Choroid plexus epithelial cell (primary cell): ENCODE measurements around the gene MAB21L2.
A peak's percentile ranks its signal among the peaks of the same experiment; 100 is the strongest.

Source experiments
- DNase-seq: peaks from one replicate; pipeline ENCODE4 v3.0.0-alpha.2; 2010; ENCODE audit warnings: low read depth
- H3K4me3 ChIP-seq: 2 replicates; pipeline ENCODE4 v1.5.1; 2011; ENCODE audit warnings: low read depth, mild to moderate bottlenecking, control low read depth, low read length, moderate library complexity
- CTCF ChIP-seq: conservative IDR thresholded peaks from 2 replicates; pipeline ENCODE4 v1.5.1; 2011; ENCODE audit warnings: low read depth, mild to moderate bottlenecking, control low read depth, inconsistent platforms, low read length, moderate library complexity

MAB21L2 gene

DNA sequence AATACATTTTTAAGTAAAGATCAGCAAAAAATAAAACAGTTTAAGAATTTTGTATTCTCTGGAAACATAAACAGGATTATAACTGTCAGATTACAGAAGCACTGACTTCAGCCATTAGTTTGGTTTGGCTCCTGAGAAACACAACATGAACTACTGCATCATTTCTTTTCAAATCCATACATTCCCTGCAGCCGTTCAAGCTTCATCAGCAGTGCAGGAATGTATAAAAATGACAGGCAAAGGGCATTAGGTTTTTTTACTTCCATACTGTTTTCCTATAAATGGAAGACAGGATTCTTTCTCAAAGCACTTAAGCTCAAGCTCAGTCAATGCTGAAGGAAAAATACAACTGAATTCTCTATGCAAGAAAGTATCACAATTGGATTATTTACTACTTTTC is 4.2 kb upstream of the MAB21L2 start:
- H3K4me3 ChIP-seq, result no peak overlapping the region
- TF ChIP-seq CTCF, result no peak
- no peak for DNase-seq

GRCh38 chr4:150578745-150579501 is 3.0 kb upstream of the MAB21L2 start:
- peak; percentile 57 for DNase-seq
- TF ChIP-seq CTCF, result no peak
- peak overlapping the region; percentile 70 for H3K4me3 ChIP-seq

GRCh38 chr4:150579551-150580234 is 2.3 kb upstream of the MAB21L2 start:
- peak overlapping the region; percentile 70 for H3K4me3 ChIP-seq
- TF ChIP-seq CTCF, result no peak
- DNase-seq, result peak; percentile 46

- TF ChIP-seq CTCF, result no peak
- H3K4me3 ChIP-seq, result peak overlapping the region; percentile 70
- no peak for DNase-seq
Measured at GRCh38 chr4:150580306-150580705, 1.6 kb upstream of the MAB21L2 start.

- no peak for DNase-seq
- no peak for TF ChIP-seq CTCF
- H3K4me3 ChIP-seq, result peak overlapping the region; percentile 75
Measured at GRCh38 chr4:150581056-150581605, 820 bp upstream of the MAB21L2 start.

DNA sequence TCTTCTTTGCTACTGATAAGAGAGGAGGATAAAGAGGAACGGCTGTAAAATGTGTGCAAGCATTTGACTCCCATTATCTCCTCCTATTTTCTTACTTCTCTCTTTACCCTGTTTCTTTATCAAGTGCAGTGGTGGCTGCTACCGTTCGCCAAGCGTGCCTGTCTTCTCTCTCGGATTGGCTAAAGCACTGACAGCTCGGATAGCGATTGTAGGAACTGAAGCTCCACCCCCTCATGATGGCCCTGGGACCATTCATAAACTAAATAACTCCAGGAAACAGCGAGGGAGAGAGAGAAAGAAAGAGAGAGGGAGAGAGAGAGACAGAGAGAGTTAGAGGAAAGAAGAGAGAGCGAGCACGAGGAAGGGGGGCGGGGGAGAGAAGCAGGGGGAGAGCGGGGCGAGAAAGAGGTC is 305 bp upstream of the MAB21L2 start:
- peak overlapping the region; percentile 75 for H3K4me3 ChIP-seq
- no peak for TF ChIP-seq CTCF
- DNase-seq, result peak; percentile 90
